BLaER1 treated with 17β-estradiol and CSF1 and Interleukin-3, amounts not matched to agents 10 nM and 100 nM (cell line): ENCODE data around the gene SPI1.

ENCODE experiments used
- H3K27ac ChIP-seq, 11 experiments: shearing (Covaris generic); formaldehyde crosslinking; 2 replicates each; pipeline ENCODE4 v1.8.1; 2022
- H3K27me3 ChIP-seq, 11 experiments: shearing (Covaris generic); formaldehyde crosslinking; 2 replicates each; pipeline ENCODE4 v1.8.1; 2022
- H3K36me3 ChIP-seq, 11 experiments: shearing (Covaris generic); formaldehyde crosslinking; 2 replicates each; pipeline ENCODE4 v1.8.1; 2022
- H3K4me1 ChIP-seq, 10 experiments: shearing (Covaris generic); formaldehyde crosslinking; 2 replicates each; pipeline ENCODE4 v1.8.1; 2022
- H3K4me2 ChIP-seq, 11 experiments: shearing (Covaris generic); formaldehyde crosslinking; 2 replicates each; pipeline ENCODE4 v1.8.1; 2022
- H3K4me3 ChIP-seq, 10 experiments: shearing (Covaris generic); formaldehyde crosslinking; 2 replicates each; pipeline ENCODE4 v1.8.1; 2022
- H3K9ac ChIP-seq, 11 experiments: shearing (Covaris generic); formaldehyde crosslinking; 2 replicates each; pipeline ENCODE4 v1.8.1; 2022
- H3K9me3 ChIP-seq, 11 experiments: shearing (Covaris generic); formaldehyde crosslinking; replicated peaks in 1 of 11; 2 replicates each; pipeline ENCODE4 v1.8.1; 2022
- H4K20me1 ChIP-seq, 11 experiments: shearing (Covaris generic); formaldehyde crosslinking; 2 replicates each; pipeline ENCODE4 v1.8.1; 2022
- Cebpa-rat ChIP-seq, 11 experiments: shearing (Covaris generic); IDR thresholded peaks; 2 replicates each; pipeline ENCODE4 v1.8.1; 2022

Gene SPI1

DNA sequence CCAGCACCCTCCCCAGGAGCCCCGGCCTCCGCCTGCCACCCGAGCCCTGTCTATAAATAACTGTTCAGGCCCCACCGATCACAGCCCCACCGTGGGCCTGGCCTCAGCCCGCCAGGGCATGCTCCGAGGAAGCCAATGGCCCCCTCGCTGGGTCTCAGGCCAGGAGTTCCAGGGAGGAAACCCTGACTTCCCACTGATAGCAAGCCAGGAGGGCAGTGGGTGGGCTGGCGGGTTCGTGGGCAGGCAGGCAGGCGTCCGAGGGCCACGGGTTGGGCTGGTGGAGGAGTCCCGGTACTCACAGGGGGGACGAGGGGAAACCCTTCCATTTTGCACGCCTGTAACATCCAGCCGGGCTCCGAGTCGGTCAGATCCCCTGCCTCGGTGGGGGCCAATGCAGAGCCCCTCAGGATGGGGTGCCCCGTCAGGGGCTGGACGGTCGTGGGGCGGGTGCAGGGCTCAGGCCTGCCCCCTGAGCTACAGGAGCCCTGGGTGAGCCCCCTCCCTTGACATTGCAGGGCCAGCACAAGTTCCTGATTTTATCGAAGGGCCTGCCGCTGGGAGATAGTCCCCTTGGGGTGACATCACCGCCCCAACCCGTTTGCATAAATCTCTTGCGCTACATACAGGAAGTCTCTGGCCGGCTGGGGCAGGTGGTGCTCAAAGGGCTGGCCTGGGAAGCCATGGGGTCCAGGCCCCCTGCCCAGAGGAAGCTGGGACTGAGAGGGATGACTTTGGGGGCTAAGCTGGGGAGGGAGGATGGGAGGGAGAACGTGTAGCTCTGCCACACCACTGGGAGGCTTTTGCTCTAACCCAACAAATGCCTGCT, at the start of gene SPI1:
TSS of gene SPI1 (minus strand) at position 538 of the 826 bp plus-strand sequence. CDS start at position 344, 194 bp downstream.
- TF ChIP-seq Cebpa-rat (IDR thresholded peaks at IDR 0.05): peak in 6 of 11 experiments; percentile 17 to 77 (median 61); a peak in 8 of 22 replicates

DNA sequence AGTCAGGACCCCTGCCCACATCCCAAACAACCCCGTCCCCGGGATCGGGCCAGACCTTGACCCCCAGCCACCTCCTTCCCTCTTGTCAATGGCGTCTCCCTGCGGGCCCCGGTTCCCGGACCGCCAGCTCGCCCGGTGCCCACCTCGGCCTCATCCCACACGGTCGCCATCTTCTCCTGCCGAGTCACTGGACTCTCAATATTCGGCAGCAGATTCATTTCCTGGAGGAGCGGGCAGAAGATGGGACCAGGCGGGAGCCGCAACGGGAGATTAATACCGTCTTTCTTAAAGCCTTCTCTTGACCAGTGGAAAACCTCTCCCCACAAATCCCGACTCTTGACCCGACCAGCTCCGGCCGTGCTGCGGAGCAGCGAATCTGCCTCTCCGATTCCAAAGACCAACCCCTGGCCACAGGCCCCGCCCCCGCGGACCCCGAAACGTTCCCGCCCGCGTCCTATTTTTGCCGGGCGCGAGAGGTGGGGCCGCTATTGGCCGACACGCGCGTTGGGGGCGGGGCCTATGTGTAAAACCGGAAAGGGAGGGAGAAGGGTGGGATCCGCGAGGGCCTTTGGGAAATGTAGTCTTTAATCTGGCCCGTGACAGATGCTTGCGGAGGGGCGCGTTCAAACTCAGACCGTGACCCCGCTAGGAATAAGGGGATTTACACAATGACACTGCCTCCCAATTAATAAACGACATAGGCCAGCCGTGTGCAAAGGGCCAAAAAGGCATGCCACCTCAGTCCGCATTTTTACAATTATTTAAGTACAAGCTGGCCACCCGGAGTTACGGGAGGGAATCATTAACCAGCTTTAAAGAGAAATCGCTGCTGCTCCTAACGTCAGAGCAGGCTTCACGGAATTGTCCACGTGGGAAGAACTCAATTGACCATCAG, 48.0 kb upstream of the SPI1 start, which contains the start of gene PSMC3:
TSS of gene PSMC3 (minus strand) at position 378 of the 895 bp plus-strand sequence. CDS start at position 218, 160 bp downstream.
- H3K27ac ChIP-seq: peak within 1 kb of the TSS; percentile 92 to 100 (median 98)
- H3K9ac ChIP-seq: peak within 1 kb of the TSS; percentile 93 to 99 (median 97)
- peak within 1 kb of the TSS; percentile 85 to 99 (median 94) for H3K4me3 ChIP-seq
- H3K9me3 ChIP-seq: no peaks in the 10 kb centered on the region
- peak within 1 kb of the TSS; percentile 90 to 99 (median 95) for H3K4me2 ChIP-seq
- no peaks in the 10 kb centered on the region for H3K27me3 ChIP-seq
- no peak for TF ChIP-seq Cebpa-rat (IDR thresholded peaks at IDR 0.05)
- peaks cover 0 to 10% (median 0%) of the 10 kb centered on the region in 11 experiments; a peak in 3 of 22 replicates for H4K20me1 ChIP-seq
- H3K36me3 ChIP-seq: peaks cover 36 to 41% (median 40%) of the 10 kb centered on the region in 11 experiments
- peaks cover 14 to 25% (median 16%) of the 10 kb centered on the region in 10 experiments for H3K4me1 ChIP-seq

More for the DNA sequence above, at the start of gene SPI1:
- Histone ChIP-seq H3K9me3 (no peaks in the 10 kb centered on the region), H3K4me3 (peak within 1 kb of the TSS; percentile 76 to 99 (median 91)), H3K9ac (peak within 1 kb of the TSS; percentile 95 to 100 (median 99)), H3K27ac (peak within 1 kb of the TSS; percentile 94 to 100 (median 99)), H3K36me3 (peaks cover 26 to 70% (median 49%) of the 10 kb centered on the region in 11 experiments), H3K4me1 (peaks cover 56 to 73% (median 62%) of the 10 kb centered on the region in 10 experiments), H3K27me3 (no peaks in the 10 kb centered on the region), H4K20me1 (peaks cover 23 to 38% (median 33%) of the 10 kb centered on the region in 11 experiments; a peak in 21 of 22 replicates), H3K4me2 (peak within 1 kb of the TSS; percentile 90 to 100 (median 98))

DNA sequence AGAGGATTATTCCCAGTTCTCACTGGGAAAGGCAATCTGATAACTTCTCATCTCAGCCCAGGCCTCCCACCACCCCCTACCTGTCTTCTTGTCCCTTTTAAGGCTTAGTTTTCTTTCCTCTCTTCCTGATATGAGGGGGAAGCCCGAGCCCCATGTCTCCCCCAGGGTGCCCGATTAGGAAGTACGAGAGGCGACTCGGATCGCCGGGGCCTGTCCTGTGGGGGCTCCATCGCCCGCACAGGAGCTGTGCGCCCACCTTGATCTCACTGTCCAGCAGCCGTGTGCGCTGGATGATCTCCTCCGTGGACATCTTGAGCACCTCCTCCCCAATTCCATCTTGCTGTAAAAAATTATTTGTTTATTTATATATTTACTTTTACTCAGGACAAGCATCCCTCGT, 47.3 kb upstream of the SPI1 start:
- Histone ChIP-seq H3K4me3 (peak overlapping the region; percentile 85 to 99 (median 94)), H3K9me3 (no peaks in the 10 kb centered on the region), H3K4me1 (peaks cover 14 to 25% (median 16%) of the 10 kb centered on the region in 10 experiments), H3K9ac (peak overlapping the region; percentile 93 to 99 (median 97)), H3K4me2 (peak overlapping the region; percentile 90 to 99 (median 95)), H3K27ac (peak overlapping the region; percentile 92 to 100 (median 98)), H4K20me1 (peaks cover 0 to 12% (median 0%) of the 10 kb centered on the region in 11 experiments; a peak in 9 of 22 replicates), H3K27me3 (no peaks in the 10 kb centered on the region), H3K36me3 (peaks cover 42 to 48% (median 47%) of the 10 kb centered on the region in 11 experiments)
- no peak for TF ChIP-seq Cebpa-rat (IDR thresholded peaks at IDR 0.05)

DNA sequence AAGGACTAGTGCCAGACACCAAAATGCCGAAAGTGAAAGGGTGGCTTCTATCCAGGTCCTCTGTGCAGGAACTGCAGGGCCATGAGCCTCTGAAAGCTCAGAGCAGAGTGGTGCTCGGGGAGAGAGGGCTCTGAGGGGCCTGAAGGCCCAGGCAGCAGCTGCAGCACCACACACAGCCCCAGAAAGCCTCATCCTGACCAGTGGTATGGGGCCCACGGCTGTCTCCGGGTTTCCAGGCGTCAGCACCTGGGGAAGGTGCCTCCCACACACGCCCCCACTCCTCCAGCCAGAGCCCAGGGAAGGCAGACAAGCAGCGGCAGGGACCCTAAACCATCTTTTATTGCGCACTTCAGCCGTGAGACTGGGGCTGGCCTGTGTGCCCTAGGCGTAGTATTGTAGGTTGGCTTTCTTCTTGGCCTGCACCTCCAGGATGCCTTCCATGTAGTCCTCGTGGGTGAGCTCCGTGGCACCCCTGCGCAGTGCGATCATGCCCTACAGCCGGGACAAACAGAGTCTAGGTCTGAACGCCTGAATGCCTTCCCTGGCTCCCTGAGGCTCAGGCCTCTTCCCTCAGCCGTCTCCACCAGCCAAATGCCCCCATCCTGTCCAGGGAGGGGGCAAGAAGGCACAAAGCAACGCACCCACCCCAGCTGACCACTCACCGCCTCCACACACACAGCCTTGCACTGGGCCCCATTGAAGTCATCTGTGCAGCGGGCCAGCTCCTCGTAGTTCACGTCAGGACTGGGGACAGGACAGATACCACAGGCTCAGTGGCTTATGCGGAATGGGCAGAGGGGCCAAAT, 40.3 kb upstream of the SPI1 start:
- H3K27me3 ChIP-seq: no peaks in the 10 kb centered on the region
- no peak overlapping the region for H3K4me3 ChIP-seq
- peak overlapping the region in 2 of 11 experiments; percentile 4 to 20; a peak in 1 of 22 replicates for H3K9ac ChIP-seq
- H3K36me3 ChIP-seq: peaks cover 89 to 100% (median 96%) of the 10 kb centered on the region in 11 experiments
- no peak for TF ChIP-seq Cebpa-rat (IDR thresholded peaks at IDR 0.05)
- H3K9me3 ChIP-seq: no peaks in the 10 kb centered on the region
- 0 out of 22 replicates have a peak overlapping the region, but pooled peaks of 1 of the 11 experiments have one; percentile 18 for H3K27ac ChIP-seq
- peaks cover 7 to 80% (median 55%) of the 10 kb centered on the region in 11 experiments; a peak in 21 of 22 replicates for H4K20me1 ChIP-seq
- peak overlapping the region in 1 of 11 experiments; percentile 1; a peak in 1 of 22 replicates for H3K4me2 ChIP-seq
- peaks cover 18 to 36% (median 25%) of the 10 kb centered on the region in 10 experiments for H3K4me1 ChIP-seq

DNA sequence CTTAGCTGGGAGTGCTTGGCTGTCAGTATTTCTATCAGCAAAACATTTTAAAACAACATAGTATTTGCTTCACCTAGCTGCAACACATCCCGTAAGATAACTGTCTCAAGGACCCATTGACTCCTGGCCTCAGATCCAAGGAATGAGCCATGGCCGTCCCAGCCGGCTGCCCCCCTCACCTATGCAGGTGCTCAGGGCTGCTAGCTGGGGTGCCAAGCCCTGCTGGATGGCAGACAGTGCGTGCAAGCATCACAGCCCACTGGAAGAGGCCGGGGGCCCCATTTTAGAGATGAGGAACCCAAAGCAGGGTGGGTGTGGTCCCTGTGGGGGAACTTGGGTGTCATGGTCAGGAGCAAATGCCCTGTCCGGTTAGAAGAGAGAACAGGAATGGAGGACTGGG, 39.4 kb upstream of the SPI1 start:
- Histone ChIP-seq H3K4me3 (no peak overlapping the region), H3K27ac (0 out of 22 replicates have a peak overlapping the region, but pooled peaks of 1 of the 11 experiments have one; percentile 18), H3K36me3 (peaks cover 86 to 100% (median 97%) of the 10 kb centered on the region in 11 experiments), H4K20me1 (peaks cover 11 to 89% (median 65%) of the 10 kb centered on the region in 11 experiments; a peak in 21 of 22 replicates), H3K9me3 (no peaks in the 10 kb centered on the region), H3K9ac (peak overlapping the region in 2 of 11 experiments; percentile 4 to 20; a peak in 1 of 22 replicates), H3K4me2 (peak overlapping the region in 2 of 11 experiments; percentile 1 to 19; a peak in 2 of 22 replicates), H3K27me3 (no peaks in the 10 kb centered on the region), H3K4me1 (peaks cover 23 to 46% (median 31%) of the 10 kb centered on the region in 10 experiments)
- TF ChIP-seq Cebpa-rat (IDR thresholded peaks at IDR 0.05): no peak

DNA sequence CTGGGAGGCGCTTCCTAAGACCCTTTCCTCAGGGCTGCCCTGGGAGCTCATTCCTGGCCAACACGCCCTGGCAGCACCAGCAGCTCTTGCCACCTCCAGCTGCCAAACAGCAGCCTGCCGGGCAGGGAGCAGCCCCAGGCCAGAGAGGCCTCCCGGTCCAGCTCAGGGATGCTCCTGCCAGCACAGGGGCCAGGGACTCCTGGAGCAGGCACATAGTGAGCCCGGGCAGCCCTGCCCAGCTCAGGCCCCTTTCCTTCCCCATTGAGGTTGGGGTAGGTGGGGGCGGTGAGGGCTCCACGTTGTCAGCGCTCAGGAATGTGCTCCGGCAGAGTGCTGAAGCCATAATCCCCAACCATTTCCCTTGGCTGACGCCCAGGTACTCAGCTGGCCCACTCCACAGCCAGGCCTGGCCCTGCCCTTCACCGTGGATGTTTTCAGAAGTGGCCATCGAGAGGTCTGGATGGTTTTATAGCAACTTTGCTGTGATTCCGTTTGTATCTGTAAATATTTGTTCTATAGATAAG, 37.7 kb upstream of the SPI1 start:
- H3K27ac ChIP-seq: 0 out of 22 replicates have a peak overlapping the region, but pooled peaks of 3 of the 11 experiments have one; percentile 30 to 47 (median 44)
- peaks cover 69 to 99% (median 93%) of the 10 kb centered on the region in 11 experiments for H3K36me3 ChIP-seq
- peaks cover 31 to 63% (median 39%) of the 10 kb centered on the region in 10 experiments for H3K4me1 ChIP-seq
- peak overlapping the region in 2 of 11 experiments; percentile 78 to 81; a peak in 4 of 22 replicates for H3K4me2 ChIP-seq
- no peaks in the 10 kb centered on the region for H3K9me3 ChIP-seq
- peaks cover 11 to 98% (median 62%) of the 10 kb centered on the region in 11 experiments; a peak in 21 of 22 replicates for H4K20me1 ChIP-seq
- no peaks in the 10 kb centered on the region for H3K27me3 ChIP-seq
- H3K9ac ChIP-seq: peak overlapping the region in 7 of 11 experiments; percentile 6 to 48 (median 13); a peak in 2 of 22 replicates
- no peak for TF ChIP-seq Cebpa-rat (IDR thresholded peaks at IDR 0.05)
- no peak overlapping the region for H3K4me3 ChIP-seq
